Esophagus squamous epithelium (tissue), 5 donors: ENCODE data around the gene ENO4. TPM values are rescaled to one million over a fixed set of nuclear protein-coding genes. Genes with fewer than 3 reads are reported as not detected.

Source experiments
- DNase-seq: peaks from one replicate; lab custom pipeline; 2025; lab: John Stamatoyannopoulos, UW
- H3K27ac ChIP-seq, 4 donors: fragments of 200-600 bp; sonication (generic); one replicate each; pipeline ENCODE4 v1.5.1; 2016 to 2019; ENCODE audit warnings: mild to moderate bottlenecking in 1 of 4
- H3K27me3 ChIP-seq, 4 donors: fragments of 200-600 bp; sonication (generic); 1 replicate in 3 of 4; 2 replicates in 1 of 4; pipeline versions ENCODE4 v1.5.1 to v1.6.0; 2017 to 2021; ENCODE audit warnings: antibody characterized with exemption in 1 of 4
- H3K36me3 ChIP-seq, 3 donors: fragments of 200-600 bp; sonication (generic); one replicate each; pipeline ENCODE4 v1.5.1; 2016 to 2019
- H3K4me1 ChIP-seq, 3 donors: fragments of 200-600 bp; sonication (generic); one replicate each; pipeline ENCODE4 v1.5.1; 2017 to 2019
- H3K4me3 ChIP-seq, 4 donors: fragments of 200-600 bp; sonication (generic); 1 replicate in 3 of 4; 2 replicates in 1 of 4; pipeline ENCODE4 v1.5.1; 2016 to 2019; ENCODE audit warnings: mild to moderate bottlenecking in 2 of 4, moderate library complexity in 1 of 4
- H3K9me3 ChIP-seq, 3 donors: fragments of 200-600 bp; sonication (generic); one replicate each; pipeline ENCODE4 v1.5.1; 2016 to 2019
- POLR2A ChIP-seq, 4 donors: fragments of 450-650 bp; IDR thresholded peaks; one replicate each; pipeline ENCODE4 v1.6.1; 2017; ENCODE audit warnings: antibody characterized with exemption in 4 of 4, mild to moderate bottlenecking in 4 of 4, moderate library complexity in 3 of 4
- WGBS, 2 donors: methylation state at CpG; one replicate each; pipeline ENCODE4 v1.1.5; 2018; 5-methylcytosine and 5-hydroxymethylcytosine counted together
- intact Hi-C: fragments of 100-400 bp; cut with DNase I; formaldehyde crosslinking; loops from one replicate; pipeline ENCODE4 v1.15.0; 2022
- total RNA-seq, 4 donors: library from RNA; depleted of rRNA; stranded (reverse); fragments of >200 nt; gene quantifications; one replicate each; pipeline ENCODE4 v1.1.0, GENCODE V29; 2016
- TF ChIP-seq, protein P1 (sequence below), 6 experiments: fragments of 450-650 bp in 4 of 6; fragments of 200-600 bp in 2 of 6; sonication (generic) in 2 of 6; IDR thresholded peaks; one replicate each; pipeline ENCODE4 v1.5.1; 2016 to 2019; ENCODE audit warnings: antibody characterized with exemption in 6 of 6, mild to moderate bottlenecking in 4 of 6, moderate library complexity in 4 of 6
- donor health status: DM: yes; HTN: yes; CAD: no.

Gene ENO4
- total RNA-seq, 4 donors from 2014 or later, result 0.19 to 0.64 TPM; not detected in 2

DNA sequence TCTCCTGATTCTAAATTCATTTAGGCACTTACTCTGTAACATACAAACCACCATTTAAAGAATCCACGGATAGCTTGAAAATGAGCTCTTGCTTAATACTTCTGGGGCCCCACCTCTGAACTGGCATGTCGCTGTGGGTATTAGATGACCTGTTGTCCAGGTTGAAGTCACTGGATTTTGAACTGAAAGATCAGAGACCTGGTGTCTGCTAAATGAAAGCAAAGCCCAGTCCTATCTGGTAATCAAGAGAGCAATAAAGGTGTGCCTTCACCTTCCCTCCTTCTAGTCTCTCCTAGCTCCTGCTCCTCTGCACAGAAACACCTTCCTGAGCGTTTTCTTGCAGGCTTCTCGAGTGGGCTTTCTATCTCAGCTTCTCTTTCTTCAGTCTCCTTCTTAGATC lies 4.4 kb downstream of the ENO4 start:
- TF ChIP-seq, protein P1, sequence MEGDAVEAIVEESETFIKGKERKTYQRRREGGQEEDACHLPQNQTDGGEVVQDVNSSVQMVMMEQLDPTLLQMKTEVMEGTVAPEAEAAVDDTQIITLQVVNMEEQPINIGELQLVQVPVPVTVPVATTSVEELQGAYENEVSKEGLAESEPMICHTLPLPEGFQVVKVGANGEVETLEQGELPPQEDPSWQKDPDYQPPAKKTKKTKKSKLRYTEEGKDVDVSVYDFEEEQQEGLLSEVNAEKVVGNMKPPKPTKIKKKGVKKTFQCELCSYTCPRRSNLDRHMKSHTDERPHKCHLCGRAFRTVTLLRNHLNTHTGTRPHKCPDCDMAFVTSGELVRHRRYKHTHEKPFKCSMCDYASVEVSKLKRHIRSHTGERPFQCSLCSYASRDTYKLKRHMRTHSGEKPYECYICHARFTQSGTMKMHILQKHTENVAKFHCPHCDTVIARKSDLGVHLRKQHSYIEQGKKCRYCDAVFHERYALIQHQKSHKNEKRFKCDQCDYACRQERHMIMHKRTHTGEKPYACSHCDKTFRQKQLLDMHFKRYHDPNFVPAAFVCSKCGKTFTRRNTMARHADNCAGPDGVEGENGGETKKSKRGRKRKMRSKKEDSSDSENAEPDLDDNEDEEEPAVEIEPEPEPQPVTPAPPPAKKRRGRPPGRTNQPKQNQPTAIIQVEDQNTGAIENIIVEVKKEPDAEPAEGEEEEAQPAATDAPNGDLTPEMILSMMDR (IDR thresholded peaks at IDR 0.05), result no peak
- no peak for TF ChIP-seq POLR2A (IDR thresholded peaks at IDR 0.05)
- intact Hi-C loops, result no loop called here
- WGBS, 2 donors, result 81 to 83% methylated on average over 4 of the region's 4 CpGs
- Histone ChIP-seq H3K4me3 (no peak overlapping the region), H3K4me1 (peaks cover 0 to 18% (median 4%) of the 10 kb centered on the region in 3 donors), H3K36me3 (no peaks in the 10 kb centered on the region), H3K27ac (no peak overlapping the region), H3K9me3 (no peaks in the 10 kb centered on the region), H3K27me3 (peaks cover 0 to 23% (median 0%) of the 10 kb centered on the region in 4 donors)
- DNase-seq, result no peak

DNA sequence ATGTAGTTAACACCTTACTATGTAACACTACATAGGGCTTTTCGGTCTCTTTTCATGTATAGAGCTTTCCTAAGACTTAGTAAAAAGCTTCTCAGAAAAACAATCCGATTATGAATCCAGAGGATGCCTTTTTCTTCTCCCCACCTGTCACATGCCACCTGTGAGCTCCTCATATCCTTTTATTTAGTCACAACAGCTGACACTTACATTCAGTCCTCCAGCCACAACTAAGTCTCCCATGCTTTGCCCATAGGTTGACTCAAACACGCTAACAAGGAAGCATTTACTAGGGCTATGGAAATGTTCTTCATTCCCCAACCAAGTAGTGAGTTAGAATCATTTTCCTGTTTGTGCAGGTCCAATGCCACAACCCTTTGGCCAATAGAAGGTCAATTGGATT lies 7.9 kb downstream of the ENO4 start:
- intact Hi-C loops, result no loop called here
- no peaks in the 10 kb centered on the region for H3K9me3 ChIP-seq
- no peaks in the 10 kb centered on the region for H3K4me1 ChIP-seq
- no peak overlapping the region for H3K27ac ChIP-seq
- peaks cover 0 to 6% (median 0%) of the 10 kb centered on the region in 4 donors for H3K27me3 ChIP-seq
- H3K4me3 ChIP-seq, result no peak overlapping the region
- 87 to 94% methylated on average over 3 of the region's 3 CpGs for WGBS, 2 donors
- no peak for DNase-seq
- no peaks in the 10 kb centered on the region for H3K36me3 ChIP-seq
- no peak for TF ChIP-seq POLR2A (IDR thresholded peaks at IDR 0.05)
- TF ChIP-seq, protein P1 (IDR thresholded peaks at IDR 0.05), result no peak

GRCh38 chr10:116861796-116862195 lies 12.5 kb downstream of the ENO4 start:
- Histone ChIP-seq H3K27me3 (no peaks in the 10 kb centered on the region), H3K4me3 (no peak overlapping the region), H3K36me3 (no peaks in the 10 kb centered on the region), H3K27ac (no peak overlapping the region), H3K9me3 (no peaks in the 10 kb centered on the region), H3K4me1 (no peaks in the 10 kb centered on the region)
- TF ChIP-seq, protein P1 (IDR thresholded peaks at IDR 0.05), result no peak
- TF ChIP-seq POLR2A (IDR thresholded peaks at IDR 0.05), result no peak
- 66 to 74% methylated on average over 2 of the region's 2 CpGs for WGBS, 2 donors
- DNase-seq, result no peak
- intact Hi-C loops, result no loop called here

GRCh38 chr10:116864436-116864835 lies 15.1 kb downstream of the ENO4 start:
- Histone ChIP-seq H3K27me3 (no peaks in the 10 kb centered on the region), H3K4me3 (no peak overlapping the region), H3K9me3 (no peaks in the 10 kb centered on the region), H3K27ac (no peak overlapping the region), H3K4me1 (no peaks in the 10 kb centered on the region), H3K36me3 (no peaks in the 10 kb centered on the region)
- no peak for DNase-seq
- WGBS, 2 donors, result 57 to 82% methylated on average over 2 to 4 of the region's 4 CpGs
- TF ChIP-seq POLR2A (IDR thresholded peaks at IDR 0.05), result no peak
- TF ChIP-seq, protein P1 (IDR thresholded peaks at IDR 0.05), result no peak
- intact Hi-C loops, result no loop called here

DNA sequence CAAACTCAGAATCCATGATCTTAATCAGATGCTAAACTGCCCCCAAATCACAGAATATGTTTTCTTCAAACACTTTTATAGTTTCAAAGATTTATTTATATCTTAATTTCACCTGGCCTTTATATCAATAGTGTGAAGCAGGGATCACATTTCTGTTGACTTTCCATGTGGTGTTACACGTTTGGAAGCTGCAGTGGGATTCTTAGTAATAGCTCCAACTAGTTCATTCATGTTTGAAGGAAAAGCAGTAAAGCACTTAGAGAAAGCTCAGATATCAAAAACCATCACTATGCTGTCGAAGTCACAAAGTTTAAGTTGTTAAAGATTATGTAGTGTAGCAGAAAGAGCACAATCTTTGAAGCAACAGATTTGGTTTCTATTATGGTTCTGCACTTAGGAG lies 16.8 kb downstream of the ENO4 start:
- no peak for TF ChIP-seq POLR2A (IDR thresholded peaks at IDR 0.05)
- Histone ChIP-seq H3K27ac (no peak overlapping the region), H3K4me1 (no peaks in the 10 kb centered on the region), H3K4me3 (no peak overlapping the region), H3K9me3 (no peaks in the 10 kb centered on the region), H3K27me3 (no peaks in the 10 kb centered on the region), H3K36me3 (no peaks in the 10 kb centered on the region)
- intact Hi-C loops, result no loop called here
- no peak for DNase-seq
- 40 to 48% methylated on average over 2 of the region's 2 CpGs for WGBS, 2 donors
